GM19240 (cell line): ENCODE measurements around the gene AHCYL2.
"Not testable (repeated sequence)": the region's sequence is repeated elsewhere in the genome, so short reads cannot be mapped to it uniquely, and the experiment has no call there.

ENCODE experiments used
- DNase-seq: peaks from one replicate; pipeline ENCODE4 v3.0.0; 2011; ENCODE audit warnings: low spot score; ENCODE audit not compliant: insufficient read length

Gene AHCYL2

DNA sequence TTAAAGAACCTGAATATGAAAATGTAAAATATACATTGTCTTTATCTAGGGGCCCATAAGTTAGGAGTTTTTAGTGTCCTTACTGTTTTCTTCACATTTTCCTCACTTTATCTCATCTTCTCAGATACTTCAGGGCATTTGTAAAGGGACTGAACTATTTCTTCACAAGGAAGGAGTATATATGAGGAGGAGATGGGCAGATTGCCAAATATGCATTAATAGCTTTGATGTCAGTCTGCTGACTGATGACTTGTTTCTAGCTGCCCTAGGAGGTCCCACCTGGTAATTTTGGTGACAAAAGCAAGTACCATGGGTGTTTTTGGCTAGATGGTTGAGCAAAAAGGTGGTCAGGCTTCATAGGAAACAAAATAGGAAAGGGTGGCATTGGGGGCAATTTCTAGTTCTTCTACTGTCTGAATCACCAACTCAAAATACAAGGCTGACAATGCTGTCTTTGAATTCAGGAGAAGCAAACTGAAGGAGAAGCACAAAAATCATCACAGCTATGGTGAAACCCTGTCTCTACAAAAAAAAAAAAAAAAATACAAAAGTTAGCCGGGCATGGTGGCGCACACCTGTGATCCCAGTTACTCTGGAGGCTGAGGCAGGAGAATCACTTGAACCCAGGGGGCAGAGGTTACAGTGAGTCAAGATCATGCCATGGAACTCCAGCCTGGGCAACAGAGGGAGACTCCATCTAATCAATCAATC lies 199.0 kb downstream of the AHCYL2 start:
- no peak for DNase-seq

DNA sequence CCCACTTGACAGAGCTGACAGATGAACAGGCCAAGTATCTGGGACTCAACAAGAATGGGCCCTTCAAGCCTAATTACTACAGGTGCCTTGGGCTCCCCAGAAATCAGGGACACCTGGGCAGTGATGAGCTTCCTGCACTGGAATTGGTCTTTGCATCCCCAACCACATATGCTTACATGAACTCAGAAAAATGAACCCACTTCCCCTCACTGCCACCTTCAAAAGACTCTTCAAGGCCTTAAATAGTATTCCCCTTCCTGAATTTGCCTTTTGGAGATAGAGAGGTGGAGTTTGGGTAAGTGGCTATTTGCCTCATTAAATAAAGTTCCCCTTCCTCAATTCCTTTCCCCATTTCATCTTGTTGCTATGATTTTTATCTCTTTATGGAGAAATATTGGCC lies 201.7 kb downstream of the AHCYL2 start:
- no peak for DNase-seq

- DNase-seq: no peak
Measured at GRCh38 chr7:129427526-129428045, 202.8 kb downstream of the AHCYL2 start.

GRCh38 chr7:129431911-129432643 lies 207.2 kb downstream of the AHCYL2 start:
- no peak for DNase-seq

DNA sequence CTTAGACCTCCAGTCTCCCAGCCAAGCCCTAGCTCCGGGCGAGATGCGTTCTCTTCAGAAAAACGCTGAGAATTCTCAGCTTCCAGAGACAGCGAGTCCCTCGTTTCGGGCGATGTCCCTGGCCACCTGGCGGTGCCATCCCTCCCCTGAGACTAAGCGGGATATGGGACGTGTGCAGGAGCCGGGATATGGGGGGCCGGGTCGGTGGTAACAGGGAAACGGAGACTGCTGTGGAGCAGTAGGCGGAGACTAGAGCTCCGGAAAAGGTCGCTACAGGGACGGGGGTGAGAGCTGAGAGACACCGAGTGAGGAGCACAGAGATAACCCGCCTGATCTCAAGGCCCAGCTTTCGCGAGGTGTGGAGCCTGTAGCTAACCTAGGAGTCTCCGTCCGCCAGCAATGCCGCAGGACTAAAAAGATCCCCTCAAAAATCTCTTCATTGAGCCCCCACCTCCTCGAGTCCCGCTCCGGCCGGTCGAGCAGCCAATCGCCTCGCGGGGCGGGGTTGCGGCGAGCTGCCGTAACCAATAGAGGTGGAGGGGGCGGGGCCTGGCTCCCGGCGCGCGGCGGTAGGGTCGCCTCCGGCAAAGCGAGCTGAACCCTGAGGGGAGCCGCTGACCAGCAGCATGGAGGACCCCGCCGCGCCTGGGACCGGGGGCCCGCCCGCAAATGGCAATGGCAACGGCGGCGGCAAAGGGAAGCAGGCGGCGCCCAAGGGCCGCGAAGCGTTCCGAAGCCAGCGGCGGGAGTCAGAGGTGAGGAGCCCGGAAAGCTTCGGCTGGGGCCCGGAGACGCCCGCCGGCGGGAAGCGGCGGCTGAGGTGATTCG lies 209.2 kb downstream of the AHCYL2 start, which contains the start of gene STRIP2:
Gene STRIP2, plus strand, starts transcription at position 586 of the 828 bp plus-strand sequence. Its CDS starts 41 bp downstream, at position 627.
- peak; percentile 83 for DNase-seq

- no peak for DNase-seq
Measured at GRCh38 chr7:129434675-129435318, 210.0 kb downstream of the AHCYL2 start.

- no peak for DNase-seq
Measured at GRCh38 chr7:129435414-129435829, 210.6 kb downstream of the AHCYL2 start.

- no peak for DNase-seq
Measured at GRCh38 chr7:129436335-129436923, 211.6 kb downstream of the AHCYL2 start.

- DNase-seq: no peak
Measured at GRCh38 chr7:129437190-129437589, 212.4 kb downstream of the AHCYL2 start.

DNA sequence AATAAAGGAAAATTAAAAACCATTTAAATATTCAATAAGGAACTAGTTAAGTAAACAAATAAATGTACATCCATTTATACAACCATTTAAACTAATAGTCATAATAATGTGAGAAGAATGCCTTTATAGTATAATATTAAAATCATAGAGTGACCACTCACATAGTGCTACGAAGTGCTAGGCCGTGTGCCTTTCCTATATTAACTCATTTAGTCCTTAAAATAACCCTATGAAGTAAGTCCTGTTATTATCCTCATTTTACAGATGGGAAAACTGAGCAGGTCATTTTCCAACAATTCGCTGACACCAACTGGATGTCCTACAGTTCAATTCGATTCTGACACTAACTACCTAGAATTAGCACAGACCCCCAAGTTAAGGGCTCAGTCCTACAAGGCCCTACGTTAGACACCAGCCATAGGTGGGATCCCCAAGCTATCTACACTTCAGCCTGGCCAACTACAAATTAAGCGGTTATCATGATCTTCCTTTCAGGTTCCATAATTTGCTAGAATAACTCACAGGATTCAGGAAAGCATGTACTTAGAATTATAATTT lies 213.5 kb downstream of the AHCYL2 start:
- no peak for DNase-seq

DNA sequence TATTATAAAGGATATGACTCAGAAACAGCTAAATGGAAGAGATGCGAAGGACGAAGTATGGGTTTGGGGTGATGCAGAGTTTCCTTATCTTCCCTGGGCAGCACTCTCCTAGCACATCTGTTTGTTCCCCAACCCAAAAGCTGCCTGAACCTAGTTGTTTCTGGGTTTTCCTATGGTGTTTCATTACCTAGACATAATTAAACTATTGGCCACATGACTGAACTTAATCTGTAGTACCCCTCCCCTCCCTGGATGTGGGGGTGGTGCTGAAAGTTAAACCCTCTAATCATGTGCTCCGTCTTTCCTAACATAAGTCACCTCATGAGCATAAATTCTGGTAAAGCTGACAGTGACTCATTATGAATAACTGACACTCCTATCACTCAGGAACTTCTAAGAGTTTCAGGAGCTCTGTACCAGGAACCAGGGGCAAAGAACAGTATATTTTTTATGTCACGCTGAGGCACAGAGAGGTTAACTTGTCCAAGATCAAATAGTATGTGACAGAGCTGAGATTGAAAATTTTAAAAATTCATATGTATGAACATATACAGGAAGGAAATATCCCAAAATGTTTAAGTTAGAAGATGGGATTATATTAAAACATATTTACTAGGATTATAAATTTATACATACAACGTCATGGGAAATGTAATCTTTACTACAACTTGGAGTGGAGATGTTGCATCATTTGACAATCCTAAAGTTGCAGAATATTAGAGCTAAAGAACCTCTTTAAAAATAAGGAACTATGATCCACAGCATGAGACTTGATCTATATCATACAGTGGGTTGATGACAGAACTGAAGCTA lies 214.2 kb downstream of the AHCYL2 start:
- DNase-seq: no peak

DNA sequence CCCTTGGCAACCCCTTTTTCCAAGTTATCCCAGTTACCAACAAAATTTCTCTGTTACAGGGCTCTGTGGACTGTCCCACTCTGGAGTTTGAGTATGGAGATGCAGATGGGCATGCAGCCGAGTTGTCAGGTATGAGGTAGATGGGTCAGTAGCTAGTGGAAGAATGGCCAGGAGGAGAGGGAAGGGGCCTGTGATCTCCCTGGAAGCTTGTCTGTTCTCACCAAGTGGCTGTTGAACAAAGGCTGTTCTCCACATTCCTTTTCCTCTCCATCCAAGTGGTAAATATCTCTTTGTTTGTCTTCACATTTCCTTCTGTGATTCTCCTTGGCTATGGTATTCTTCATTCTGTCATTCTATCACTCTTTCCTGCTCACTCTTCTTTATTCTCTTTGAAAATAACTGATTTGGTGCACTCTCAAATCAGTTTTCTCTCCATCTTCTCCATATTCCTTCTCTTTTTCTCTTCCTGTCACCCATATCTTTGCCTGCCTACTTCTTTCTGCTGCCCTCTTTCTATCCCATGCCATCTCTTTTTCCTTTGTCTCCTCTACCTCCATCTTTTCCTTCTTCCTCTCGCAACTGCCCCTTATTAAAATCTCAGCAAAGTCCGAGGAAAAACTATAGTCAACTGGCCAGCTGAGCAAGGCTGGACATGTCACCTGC lies 215.3 kb downstream of the AHCYL2 start:
- DNase-seq: no peak

- no peak for DNase-seq
Measured at GRCh38 chr7:129443612-129444011, 218.8 kb downstream of the AHCYL2 start.

DNA sequence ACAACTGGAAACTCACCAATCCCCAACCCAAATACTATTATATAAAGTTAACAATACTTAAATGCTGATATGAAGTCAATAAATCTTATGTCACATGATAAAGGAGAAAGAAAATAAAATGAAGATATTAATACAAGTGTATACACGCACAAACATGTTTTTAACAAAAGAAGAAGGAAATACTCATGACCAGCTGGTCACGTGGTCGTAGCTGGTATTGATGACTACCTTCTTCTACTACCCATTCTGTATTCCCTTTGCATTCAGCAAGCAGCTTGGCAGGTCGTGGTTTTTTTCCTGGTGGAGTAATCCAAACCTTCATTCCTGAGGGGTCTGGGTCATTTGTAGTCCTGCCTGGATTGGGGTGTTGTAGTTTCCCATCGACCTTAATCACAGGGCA lies 219.9 kb downstream of the AHCYL2 start:
- not testable (repeated sequence) for DNase-seq

DNA sequence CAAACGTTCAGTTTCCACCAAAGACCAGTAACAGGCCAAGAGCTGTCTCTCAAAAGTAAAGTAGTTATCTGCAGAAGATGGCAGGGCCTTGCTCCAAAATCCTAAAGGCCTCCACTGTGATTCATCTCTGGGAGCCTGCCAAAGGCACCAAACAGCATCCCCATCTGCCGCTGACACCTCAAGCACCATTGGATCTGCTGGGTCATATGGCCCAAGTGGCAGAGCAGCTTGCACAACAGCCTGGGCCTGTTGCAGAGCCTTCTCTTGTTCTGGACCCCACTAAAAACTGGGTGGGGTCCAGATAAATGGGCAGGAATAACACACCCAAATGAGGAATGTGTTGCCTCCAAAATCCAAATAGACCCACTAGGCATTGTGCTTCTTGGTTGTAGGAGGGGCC lies 222.1 kb downstream of the AHCYL2 start:
- DNase-seq: not testable (repeated sequence)

GRCh38 chr7:129447445-129447844 lies 222.6 kb downstream of the AHCYL2 start:
- DNase-seq: not testable (repeated sequence)

- not testable (repeated sequence) for DNase-seq
Measured at GRCh38 chr7:129448608-129449007, 223.8 kb downstream of the AHCYL2 start.

- no peak for DNase-seq
Measured at GRCh38 chr7:129450295-129450694, 225.5 kb downstream of the AHCYL2 start.
